RWPE1 (cell line): Measurements from ENCODE around the gene GRAMD1B.
"Not testable (repeated sequence)": the region's sequence is repeated elsewhere in the genome, so short reads cannot be mapped to it uniquely, and the experiment has no call there.

Source experiments
- CTCF ChIA-PET: fragments of 350-600 bp; sonication (Branson Sonifier 250); formaldehyde crosslinking; extraction: SDS; loops from one replicate; lab custom pipeline; 2021; lab: Yijun Ruan, JAX
- POLR2A ChIA-PET: fragments of 400-600 bp; formaldehyde crosslinking; extraction: SDS; loops from one replicate; lab custom pipeline; 2020; ENCODE audit warnings: antibody characterized with exemption; ENCODE audit not compliant: low non-redundant PET; lab: Yijun Ruan, JAX
- DNase-seq: peaks from one replicate; pipeline ENCODE4 v3.0.0; 2012; ENCODE audit warnings: low spot score
- H3K27ac ChIP-seq: fragments of 450-650 bp; 2 replicates; pipeline ENCODE4 v1.5.1; 2017
- CTCF ChIP-seq: fragments of 450-650 bp; conservative IDR thresholded peaks from 2 replicates; pipeline ENCODE4 v1.5.1; 2017; ENCODE audit warnings: low read depth, mild to moderate bottlenecking

Gene GRAMD1B

GRCh38 chr11:123457187-123457770, 27.2 kb downstream of the GRAMD1B start:
- ChIA-PET POLR2A (no interaction called here), CTCF (no interaction called here)
- H3K27ac ChIP-seq, result no peak overlapping the region
- no peak for DNase-seq
- TF ChIP-seq CTCF, result no peak

GRCh38 chr11:123458501-123458900, 28.4 kb downstream of the GRAMD1B start:
- TF ChIP-seq CTCF, result no peak
- no peak for DNase-seq
- no peak overlapping the region for H3K27ac ChIP-seq
- ChIA-PET CTCF (interaction anchor here (0.6 kb wide), 1 partner anchor 12 kb away, joined by 3 read pairs; no protein-coding TSS in a partner anchor), POLR2A (no interaction called here)

GRCh38 chr11:123460012-123460700, 30.1 kb downstream of the GRAMD1B start:
- CTCF ChIA-PET, result interaction anchor here (0.6 kb wide), 2 partner anchors 28 to 878 kb away, joined by 3 read pairs; no protein-coding TSS in a partner anchor
- POLR2A ChIA-PET, result no interaction called here
- TF ChIP-seq CTCF, result no peak
- no peak overlapping the region for H3K27ac ChIP-seq
- DNase-seq, result no peak

- CTCF ChIA-PET, result interaction anchor here (0.6 to 0.7 kb wide), 3 partner anchors 10 to 289 kb away, joined by 3 to 5 read pairs (median 3); no protein-coding TSS in a partner anchor
These were observed 31.1 kb downstream of the GRAMD1B start for GRCh38 chr11:123461164-123461563.

GRCh38 chr11:123465667-123466066, 35.6 kb downstream of the GRAMD1B start:
- DNase-seq, CTCF ChIA-PET, POLR2A ChIA-PET, H3K27ac ChIP-seq: not testable (repeated sequence)

More at GRCh38 chr11:123461164-123461563, 31.1 kb downstream of the GRAMD1B start:
- POLR2A ChIA-PET, result no interaction called here
- no peak for DNase-seq
- TF ChIP-seq CTCF, result no peak
- H3K27ac ChIP-seq, result no peak overlapping the region

- DNase-seq, H3K27ac ChIP-seq, POLR2A ChIA-PET: not testable (repeated sequence)
- CTCF ChIA-PET, result interaction anchor here (0.9 kb wide), 1 partner anchor 111 kb away, joined by 5 read pairs; no protein-coding TSS in a partner anchor
These were observed 36.1 kb downstream of the GRAMD1B start for GRCh38 chr11:123466172-123466571.

- no peak overlapping the region for H3K27ac ChIP-seq
- no peak for DNase-seq
- POLR2A ChIA-PET, result no interaction called here
- TF ChIP-seq CTCF, result no peak
- CTCF ChIA-PET, result interaction anchor here (0.7 to 0.8 kb wide), 2 partner anchors 9 to 79 kb away, joined by 4 to 5 read pairs; no protein-coding TSS in a partner anchor
These were observed 39.0 kb downstream of the GRAMD1B start for GRCh38 chr11:123469089-123469488.
